CD4-positive, alpha-beta T cell treated with Interleukin-15 for 1 hour (primary cell): ENCODE results near the gene ZNF443.
"Not testable (repeated sequence)": the region's sequence is repeated elsewhere in the genome, so short reads cannot be mapped to it uniquely, and the experiment has no call there.

Source experiments
- DNase-seq: peaks from one replicate; pipeline ENCODE4 v3.0.0-alpha.2; 2020

ZNF443 gene

GRCh38 chr19:12411893-12412292 is 28.9 kb downstream of the ZNF443 start:
- DNase-seq, result no peak

- peak; percentile 84 for DNase-seq
Measured at GRCh38 chr19:12400633-12401502, 40.0 kb downstream of the ZNF443 start, which contains the start of gene ZNF799. TSS of gene ZNF799 (minus strand) at chr19:12401271. CDS start at chr19:12401070, 201 bp downstream.

GRCh38 chr19:12399901-12400632 is 40.8 kb downstream of the ZNF443 start:
- DNase-seq, result not testable (repeated sequence)

GRCh38 chr19:12391148-12391547 is 49.7 kb downstream of the ZNF443 start:
- not testable (repeated sequence) for DNase-seq

GRCh38 chr19:12386365-12386764 is 54.5 kb downstream of the ZNF443 start:
- not testable (repeated sequence) for DNase-seq

GRCh38 chr19:12380444-12380737 is 60.4 kb downstream of the ZNF443 start:
- no peak for DNase-seq

- DNase-seq, result no peak
Measured at GRCh38 chr19:12379732-12380443, 60.9 kb downstream of the ZNF443 start.
